GM19324 (cell line): Measurements from ENCODE around the gene FBXO38.

ENCODE experiments used
- ATAC-seq: cut with Tn5 transposase; IDR thresholded peaks from one replicate; pipeline ENCODE4 v1.9.1; 2021; ENCODE audit warnings: mild to moderate bottlenecking, moderate library complexity; ENCODE audit not compliant: unreplicated experiment, low FRiP score

FBXO38 gene

GRCh38 chr5:148385094-148385493, 1.3 kb downstream of the FBXO38 start:
- no peak for ATAC-seq

- no peak for ATAC-seq
These were observed 2.3 kb downstream of the FBXO38 start for GRCh38 chr5:148386041-148386440.

- no peak for ATAC-seq
These were observed 3.6 kb downstream of the FBXO38 start for GRCh38 chr5:148387325-148387724.

GRCh38 chr5:148388696-148389095, 4.9 kb downstream of the FBXO38 start:
- ATAC-seq, result no peak

- ATAC-seq, result no peak
These were observed 7.2 kb downstream of the FBXO38 start for GRCh38 chr5:148390914-148391313.

- no peak for ATAC-seq
These were observed 7.7 kb downstream of the FBXO38 start for GRCh38 chr5:148391422-148391821.

GRCh38 chr5:148393390-148393741, 9.6 kb downstream of the FBXO38 start:
- ATAC-seq, result no peak

GRCh38 chr5:148394587-148395019, 10.8 kb downstream of the FBXO38 start:
- no peak for ATAC-seq

- no peak for ATAC-seq
These were observed 11.3 kb downstream of the FBXO38 start for GRCh38 chr5:148395031-148395430.

GRCh38 chr5:148397968-148398595, 14.3 kb downstream of the FBXO38 start:
- no peak for ATAC-seq

- ATAC-seq, result no peak
These were observed 15.0 kb downstream of the FBXO38 start for GRCh38 chr5:148398698-148399121.

- no peak for ATAC-seq
These were observed 17.8 kb downstream of the FBXO38 start for GRCh38 chr5:148401604-148402003.

- ATAC-seq, result peak; percentile 56
These were observed 19.6 kb downstream of the FBXO38 start for GRCh38 chr5:148403344-148403743.

GRCh38 chr5:148406406-148406805, 22.6 kb downstream of the FBXO38 start:
- no peak for ATAC-seq

- no peak for ATAC-seq
These were observed 24.3 kb downstream of the FBXO38 start for GRCh38 chr5:148408092-148408491.

- no peak for ATAC-seq
These were observed 28.4 kb downstream of the FBXO38 start for GRCh38 chr5:148412124-148412523.

- no peak for ATAC-seq
These were observed 31.1 kb downstream of the FBXO38 start for GRCh38 chr5:148414833-148415232.

GRCh38 chr5:148416416-148416815, 32.7 kb downstream of the FBXO38 start:
- ATAC-seq, result no peak

GRCh38 chr5:148416921-148417320, 33.2 kb downstream of the FBXO38 start:
- ATAC-seq, result no peak

- ATAC-seq, result no peak
These were observed 34.8 kb downstream of the FBXO38 start for GRCh38 chr5:148418511-148418910.

- no peak for ATAC-seq
These were observed 37.9 kb downstream of the FBXO38 start for GRCh38 chr5:148421661-148422060.

GRCh38 chr5:148425808-148426207, 42.0 kb downstream of the FBXO38 start:
- no peak for ATAC-seq

GRCh38 chr5:148426514-148426913, 42.8 kb downstream of the FBXO38 start:
- ATAC-seq, result no peak
